HG02571 (cell line): ENCODE measurements around the gene DEFB124.
"Not testable (repeated sequence)": the region's sequence is repeated elsewhere in the genome, so short reads cannot be mapped to it uniquely, and the experiment has no call there.

ENCODE experiments used
- ATAC-seq: cut with Tn5 transposase; IDR thresholded peaks from one replicate; pipeline ENCODE4 v1.9.1; 2021; ENCODE audit warnings: mild to moderate bottlenecking, moderate library complexity; ENCODE audit not compliant: unreplicated experiment

DEFB124 gene, protein sequence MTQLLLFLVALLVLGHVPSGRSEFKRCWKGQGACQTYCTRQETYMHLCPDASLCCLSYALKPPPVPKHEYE

DNA sequence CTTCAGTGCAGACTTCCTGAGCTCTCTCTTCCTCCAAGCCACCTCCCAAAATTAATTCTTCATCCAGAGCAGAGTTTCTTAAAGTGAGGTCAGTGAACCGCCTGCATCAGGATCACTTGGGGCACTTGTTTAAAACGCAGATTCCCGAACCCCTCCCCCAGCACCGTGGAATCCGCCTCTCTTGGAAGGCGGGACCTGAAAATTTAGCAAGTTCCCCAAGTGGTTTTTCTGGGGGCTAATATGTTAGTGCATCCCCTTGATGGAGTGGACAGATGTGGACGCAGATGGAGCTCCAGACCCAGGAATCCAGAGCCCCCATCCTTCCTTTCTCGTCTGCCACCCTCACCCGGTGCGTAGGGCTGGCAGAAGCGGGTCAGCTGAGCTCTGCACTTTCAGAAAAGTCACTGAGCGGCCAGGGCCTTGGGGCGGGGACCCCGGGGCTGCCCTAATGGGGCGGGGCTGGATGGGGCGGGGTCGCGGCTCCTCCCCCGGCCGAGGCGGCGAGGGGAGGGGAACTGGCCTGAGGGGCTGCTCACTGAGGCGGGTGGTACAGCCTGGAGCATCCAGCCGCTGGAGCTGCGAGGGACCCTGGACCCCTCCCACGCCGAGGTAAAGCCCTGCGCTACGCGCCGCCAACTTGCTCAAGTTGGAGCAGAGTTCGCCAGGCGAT lies at the start of gene DEFB124, which contains the start of gene REM1:
Gene DEFB124, minus strand, starts transcription at position 370 of the 670 bp plus-strand sequence. CDS start 2,114 bp downstream, outside the sequence.
Gene REM1, plus strand, starts transcription at position 531 of the 670 bp plus-strand sequence. CDS start 1,158 bp downstream, outside the sequence.
- no peak for ATAC-seq

DNA sequence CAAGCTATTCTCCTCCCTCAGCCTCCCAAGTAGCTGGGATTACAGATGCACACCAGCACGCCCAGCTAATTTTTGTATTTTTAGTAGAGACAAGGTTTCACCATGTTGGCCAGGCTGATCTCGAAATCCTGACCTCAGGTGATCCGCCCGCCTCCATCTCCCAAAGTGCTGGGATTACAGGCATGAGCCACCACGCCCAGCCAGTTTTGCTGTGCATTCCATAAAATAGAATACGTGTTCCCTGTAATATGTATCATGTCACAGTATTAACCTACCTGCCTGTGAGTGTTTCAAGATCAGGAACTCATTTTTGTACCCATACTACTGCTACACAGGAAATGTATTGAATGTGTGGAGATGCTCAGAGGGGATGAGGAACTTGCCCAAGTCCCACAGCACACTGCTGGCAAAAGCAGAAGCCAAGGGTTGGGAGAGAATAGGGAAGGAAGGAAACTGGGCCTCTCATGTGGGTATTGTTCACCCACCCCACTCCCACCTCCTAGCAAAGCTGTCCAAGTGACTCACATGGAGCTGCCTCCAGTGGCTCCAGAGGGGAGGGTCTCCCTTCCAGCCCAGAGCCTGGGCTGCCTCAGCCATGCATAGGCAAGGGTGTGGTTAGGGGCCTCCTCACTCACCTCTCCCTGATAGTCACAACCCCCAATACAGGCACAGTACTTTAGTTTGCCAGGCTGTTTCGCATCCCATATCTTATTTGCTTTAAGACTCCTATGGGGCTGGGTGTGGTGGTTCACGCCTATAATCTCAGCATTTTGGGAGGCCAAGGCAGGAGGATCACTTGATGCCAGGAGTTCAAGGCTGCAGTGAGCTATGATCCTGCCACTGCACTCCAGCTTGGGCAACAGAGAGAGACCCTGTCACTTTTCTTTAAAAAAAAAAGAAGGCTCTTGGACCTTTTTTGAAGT lies 48.7 kb upstream of the DEFB124 start:
- no peak for ATAC-seq

DNA sequence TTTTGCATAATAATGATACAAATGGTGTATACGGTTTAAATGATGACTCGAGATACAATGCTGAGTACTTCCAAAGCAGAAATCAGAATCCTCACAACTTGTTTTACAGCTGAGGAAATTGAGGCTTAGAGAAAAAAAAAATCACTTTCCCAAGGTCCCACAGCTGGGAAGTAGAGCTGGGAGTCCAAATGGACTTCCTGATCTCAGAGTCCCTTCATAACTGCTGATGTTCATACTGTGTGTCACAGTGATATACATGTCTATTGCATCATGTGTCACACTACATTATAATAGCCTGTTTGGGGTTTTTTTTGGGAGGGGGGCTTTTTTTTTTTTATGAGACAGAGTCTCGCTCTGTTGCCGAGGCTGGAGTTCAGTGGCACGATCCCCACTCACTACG lies 47.8 kb upstream of the DEFB124 start:
- ATAC-seq = no peak

DNA sequence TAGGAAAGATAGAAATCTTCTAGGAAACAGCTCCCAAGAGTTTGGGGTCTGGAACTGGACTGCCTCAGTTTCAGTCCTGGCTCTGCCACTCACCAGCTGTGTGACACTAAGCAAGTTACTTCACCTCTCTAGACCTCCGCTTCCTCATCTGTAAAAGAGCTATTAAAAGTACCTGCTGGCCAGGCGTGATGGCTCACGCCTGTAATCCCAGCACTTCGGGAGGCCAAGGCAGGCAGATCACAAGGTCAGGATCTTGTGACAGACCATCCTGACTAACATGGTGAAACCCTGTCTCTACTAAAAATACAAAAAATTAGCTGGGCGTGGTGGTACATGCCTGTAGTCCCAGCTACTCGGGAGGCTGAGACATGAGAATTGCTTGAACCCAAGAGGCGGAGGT lies 46.3 kb upstream of the DEFB124 start:
- ATAC-seq = not testable (repeated sequence)

DNA sequence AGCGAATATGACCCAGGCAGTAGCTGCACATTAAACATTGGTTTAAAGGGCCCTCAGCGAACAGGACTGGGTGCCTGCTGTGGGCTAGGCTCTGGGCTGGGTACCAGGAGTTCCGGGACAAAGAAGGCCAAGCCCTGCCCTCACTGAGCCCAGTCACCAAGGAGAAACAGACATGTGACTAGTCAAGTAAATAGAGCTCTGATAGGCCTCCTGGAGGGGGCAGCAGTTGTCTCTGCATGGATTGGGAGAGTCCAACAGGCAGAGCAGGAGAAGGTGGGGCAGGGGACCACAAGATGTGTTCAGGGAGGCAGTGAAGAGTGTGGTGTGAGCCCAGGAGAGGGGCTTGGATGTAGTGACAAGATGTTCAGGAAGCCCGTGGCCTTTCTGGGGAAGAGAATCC lies 42.4 kb upstream of the DEFB124 start:
- no peak for ATAC-seq

DNA sequence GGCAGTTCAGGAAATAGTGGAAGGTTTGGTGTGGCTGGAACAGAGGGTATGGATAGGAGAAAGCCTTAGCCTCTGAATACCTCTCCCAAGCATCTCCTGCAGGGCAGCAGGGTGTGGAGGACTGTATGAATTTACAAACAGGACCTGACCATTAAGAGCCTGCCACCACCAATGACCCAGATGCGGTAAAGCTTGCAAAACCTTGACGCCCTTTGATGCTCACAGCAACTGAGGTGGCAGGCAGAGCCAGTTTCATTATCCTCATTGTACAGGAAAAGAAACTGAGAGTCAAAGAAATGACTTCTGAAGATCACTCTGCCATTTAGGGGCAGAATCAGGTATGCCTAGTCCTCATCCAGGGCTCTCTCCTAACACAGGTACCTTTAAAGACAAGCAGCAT lies 41.7 kb upstream of the DEFB124 start:
- no peak for ATAC-seq

DNA sequence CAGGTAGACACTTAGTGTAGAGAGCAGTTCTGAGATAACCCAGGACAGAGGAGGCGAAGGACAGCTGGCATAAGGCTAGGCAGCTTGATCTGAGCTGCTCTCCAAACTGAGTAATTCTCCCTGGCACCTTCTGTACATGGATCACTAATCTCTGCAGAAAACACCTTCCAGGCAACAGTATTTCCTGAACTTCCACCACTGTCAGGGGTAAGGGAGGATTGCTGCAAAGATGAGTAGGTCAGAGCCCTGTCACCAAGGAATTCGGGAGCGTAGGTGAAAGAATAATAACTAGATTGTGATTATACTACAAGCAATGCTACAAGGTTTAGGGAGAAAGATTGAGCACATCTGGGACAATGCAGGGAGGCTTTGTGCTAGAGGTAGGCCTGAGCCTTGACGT lies 41.2 kb upstream of the DEFB124 start:
- ATAC-seq = no peak

DNA sequence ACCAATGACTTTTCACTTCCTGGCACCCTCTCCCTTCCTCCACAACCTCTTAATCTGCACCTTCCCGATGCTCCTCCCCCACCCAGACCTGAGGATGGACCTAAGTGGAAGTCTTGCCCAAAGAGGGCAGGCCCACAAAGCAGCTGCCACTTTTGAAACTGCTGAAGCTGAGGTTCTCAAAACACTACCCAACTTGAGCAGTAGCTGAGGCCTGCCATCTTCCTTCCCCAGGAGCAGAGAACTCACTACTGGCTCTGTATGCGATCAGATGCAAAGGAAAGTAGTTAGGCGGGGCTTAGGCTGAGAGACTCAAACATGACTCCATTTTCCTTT lies 40.8 kb upstream of the DEFB124 start:
- no peak for ATAC-seq

DNA sequence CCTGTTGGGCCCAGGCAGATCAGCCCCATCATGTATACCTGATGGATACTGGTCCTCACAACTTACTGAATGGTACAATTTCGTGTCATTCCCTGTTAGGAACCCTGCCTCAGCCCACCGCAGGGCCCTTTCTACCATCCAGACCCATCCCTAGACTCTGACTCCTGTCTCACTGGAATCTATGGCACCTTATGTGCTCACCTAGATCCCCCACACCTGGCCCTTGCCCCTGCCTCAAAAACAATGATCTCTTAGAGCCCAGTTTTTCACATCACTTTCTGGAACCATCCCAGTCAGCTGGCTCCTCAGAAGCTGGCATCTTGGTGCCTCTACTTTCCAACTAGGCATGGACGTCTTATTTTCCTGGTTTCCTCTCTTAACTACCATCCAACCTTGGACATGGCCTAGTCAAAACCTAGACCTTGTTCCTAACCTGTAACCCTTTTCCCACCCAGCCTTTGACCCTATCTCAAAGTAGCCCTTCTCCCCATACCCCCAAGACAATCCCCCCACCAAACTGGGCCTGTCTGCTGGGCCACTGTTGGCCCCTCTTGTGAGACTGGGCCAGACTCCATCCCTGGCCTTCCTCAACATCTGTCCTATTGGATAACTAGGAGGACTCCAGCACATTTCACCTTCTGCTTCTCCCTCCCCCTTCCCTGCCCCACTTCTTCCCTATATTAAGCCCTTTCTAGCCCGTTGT lies 40.3 kb upstream of the DEFB124 start:
- no peak for ATAC-seq

DNA sequence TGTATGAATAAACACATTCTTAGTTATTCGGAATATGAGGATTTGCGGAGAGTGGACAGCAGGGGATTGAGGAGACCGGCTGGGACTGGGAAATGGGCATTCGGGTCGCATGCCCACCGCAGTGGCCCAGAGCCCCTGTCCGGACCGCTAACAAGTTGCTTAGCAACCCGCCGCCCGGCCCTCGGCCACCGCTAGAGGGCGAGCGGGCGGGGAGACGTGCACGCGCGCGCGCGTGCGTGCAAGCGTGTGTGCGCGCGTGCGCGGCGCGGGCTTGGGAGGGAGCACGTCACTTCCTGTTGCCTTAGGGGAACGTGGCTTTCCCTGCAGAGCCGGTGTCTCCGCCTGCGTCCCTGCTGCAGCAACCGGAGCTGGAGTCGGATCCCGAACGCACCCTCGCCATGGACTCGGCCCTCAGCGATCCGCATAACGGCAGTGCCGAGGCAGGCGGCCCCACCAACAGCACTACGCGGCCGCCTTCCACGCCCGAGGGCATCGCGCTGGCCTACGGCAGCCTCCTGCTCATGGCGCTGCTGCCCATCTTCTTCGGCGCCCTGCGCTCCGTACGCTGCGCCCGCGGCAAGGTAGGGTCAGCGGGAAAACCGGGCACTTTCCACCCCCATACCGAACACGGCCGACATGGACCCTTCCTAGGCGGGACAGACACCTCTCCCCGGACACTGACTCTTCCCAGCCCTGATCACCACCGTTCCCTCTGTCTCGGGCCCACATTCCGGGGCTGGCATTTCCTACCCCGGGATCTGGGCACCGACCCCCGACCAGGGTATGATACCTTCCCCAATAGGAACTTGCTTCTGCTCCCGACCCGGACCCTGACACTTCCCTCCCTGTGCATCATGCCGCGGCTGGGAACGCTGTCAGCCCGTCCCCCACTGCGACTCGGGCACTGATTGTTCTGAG lies 39.5 kb upstream of the DEFB124 start, which contains the start of gene HM13:
Gene HM13, plus strand, starts transcription at position 289 of the 918 bp plus-strand sequence. Its CDS starts 110 bp downstream, at position 399.
- ATAC-seq = peak; percentile 80

DNA sequence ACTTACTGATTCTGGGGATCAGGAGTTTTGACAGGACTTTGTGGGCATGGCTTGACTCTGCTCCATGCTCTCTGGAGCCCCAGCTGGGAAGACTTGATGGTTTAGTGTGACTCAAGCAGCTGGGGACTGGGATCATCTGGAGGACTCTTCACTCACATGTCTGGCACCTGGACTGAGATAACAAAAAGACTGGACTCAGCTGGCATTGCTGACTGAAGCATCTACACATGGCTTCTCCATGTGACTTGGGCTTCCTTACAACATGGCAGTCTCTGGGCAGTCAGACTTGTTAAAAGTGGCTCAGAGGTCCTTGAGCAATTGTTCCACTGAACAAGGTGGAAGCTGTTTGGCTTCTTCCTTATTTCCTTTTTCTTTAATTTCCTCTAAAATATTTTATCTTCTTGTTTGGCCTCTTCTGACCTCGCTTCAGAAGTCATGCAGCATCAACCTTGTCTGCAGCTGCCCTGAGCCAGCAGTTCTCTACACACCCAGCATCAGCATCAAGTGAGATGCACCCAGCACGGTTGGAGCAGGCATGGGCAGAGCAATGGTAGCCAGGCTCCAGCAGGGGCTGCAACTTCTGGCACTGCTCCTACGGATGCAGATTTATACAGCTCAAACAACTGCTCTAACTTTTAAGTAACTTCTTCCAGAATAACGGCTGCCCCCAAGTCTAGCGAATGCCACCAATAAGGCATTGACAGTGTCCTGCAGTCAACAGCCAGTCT lies 33.8 kb upstream of the DEFB124 start:
- ATAC-seq = no peak

DNA sequence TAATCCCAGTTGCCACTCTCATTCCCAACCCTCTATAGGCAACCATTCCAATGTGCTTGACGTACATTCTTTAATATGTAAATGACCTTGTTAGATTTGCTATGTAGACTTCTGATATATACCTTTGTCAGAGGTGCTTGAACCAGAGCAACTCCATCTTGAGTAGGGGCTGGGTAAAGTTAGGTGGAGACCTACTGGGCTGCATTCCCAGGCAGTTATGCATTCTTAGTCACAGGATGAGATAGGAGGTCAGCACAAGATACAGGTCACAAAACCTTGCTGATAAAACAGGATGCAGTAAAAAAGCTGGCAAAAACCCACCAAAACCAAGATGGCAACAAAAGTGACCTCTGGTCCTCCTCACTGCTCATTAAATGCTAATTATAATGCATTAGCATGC lies 31.0 kb upstream of the DEFB124 start:
- no peak for ATAC-seq

DNA sequence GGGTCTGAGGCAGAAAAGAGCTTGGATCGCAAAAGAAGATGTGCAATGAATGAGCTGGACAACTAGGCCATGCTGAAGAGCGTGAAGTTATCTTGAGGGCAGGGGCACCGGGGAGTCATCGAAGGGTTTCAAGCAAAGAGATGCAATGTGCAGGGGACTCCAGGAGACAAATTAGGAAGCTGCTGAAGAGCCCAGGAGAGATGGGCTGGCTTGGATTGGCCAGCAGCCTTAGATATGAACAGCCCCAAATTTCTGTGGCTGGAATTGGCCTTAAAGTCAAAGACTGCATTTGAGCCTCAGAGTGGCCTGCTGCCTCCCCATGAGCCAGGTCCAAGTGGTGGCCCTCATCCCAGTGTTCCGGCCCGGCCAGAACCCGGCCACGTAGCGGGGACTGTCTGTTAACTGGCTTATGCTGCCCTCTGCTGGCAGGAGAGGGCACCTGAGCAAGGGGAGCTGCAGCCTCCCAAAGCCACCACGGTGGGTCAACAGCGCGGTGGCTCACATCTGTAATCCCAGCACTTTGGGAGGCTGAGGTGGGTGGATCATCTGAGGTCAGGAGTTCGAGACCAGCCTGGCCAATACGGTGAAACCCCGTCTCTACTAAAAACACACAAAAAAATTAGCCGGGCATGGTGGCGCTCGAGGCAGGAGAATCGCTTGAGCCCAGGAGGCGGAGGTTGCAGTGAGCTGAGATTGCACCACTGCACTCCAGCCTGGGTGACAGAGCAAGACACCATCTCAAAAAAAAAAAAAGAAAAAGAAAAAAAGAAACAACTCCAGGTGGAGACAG lies 28.2 kb upstream of the DEFB124 start:
- peak; percentile 63 for ATAC-seq

DNA sequence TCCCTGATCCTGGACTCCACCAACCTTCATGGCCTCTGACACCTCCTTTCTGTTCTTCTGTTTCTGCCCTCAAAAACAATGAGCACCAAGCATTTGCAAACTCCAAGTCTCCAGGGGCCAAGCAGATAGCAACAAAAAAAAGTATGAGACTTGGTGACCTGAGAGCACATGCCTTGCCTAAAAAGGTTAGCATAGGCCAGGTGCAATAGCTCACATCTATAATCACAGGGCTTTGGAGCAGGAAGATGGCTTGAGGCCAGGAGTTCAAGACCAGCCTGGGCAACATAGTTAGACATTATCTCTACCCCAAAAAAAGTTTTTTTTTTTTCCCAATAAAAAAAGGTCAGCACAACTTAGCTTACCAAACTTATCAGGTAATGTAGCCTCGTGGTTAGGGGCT lies 25.6 kb upstream of the DEFB124 start:
- no peak for ATAC-seq

DNA sequence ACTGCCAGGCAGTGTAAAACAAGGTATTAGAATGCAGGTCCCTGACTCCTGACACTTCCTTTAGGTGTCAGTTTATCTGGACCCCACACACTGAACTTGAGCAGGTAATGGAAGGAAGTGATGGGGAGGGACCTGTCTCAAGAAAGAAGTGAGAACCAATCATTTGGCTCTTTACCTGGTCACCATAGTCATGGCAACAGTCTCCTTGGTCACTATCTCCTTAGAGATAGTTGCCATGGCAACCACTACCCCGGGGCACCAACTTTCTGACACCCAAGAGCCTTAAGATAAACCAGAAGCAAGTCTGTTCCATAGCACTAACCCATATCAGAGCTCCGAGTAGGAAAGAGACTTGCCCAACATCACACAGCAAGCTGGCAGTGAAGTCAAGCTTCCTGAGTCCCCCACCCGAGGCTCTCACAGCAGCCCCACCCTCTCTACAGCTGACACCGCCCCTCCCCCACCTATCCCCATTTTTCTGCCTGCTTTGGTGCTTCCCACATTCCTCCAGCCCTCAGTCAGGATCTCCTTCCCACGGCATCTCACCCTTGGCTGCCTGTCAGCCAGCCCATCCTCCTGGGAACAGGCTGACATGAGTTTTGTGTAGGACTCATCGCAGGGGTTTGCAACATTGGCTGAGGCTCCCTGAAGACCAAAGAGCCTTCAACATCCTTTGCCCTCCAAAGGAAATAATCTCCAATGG lies 23.1 kb upstream of the DEFB124 start:
- no peak for ATAC-seq

DNA sequence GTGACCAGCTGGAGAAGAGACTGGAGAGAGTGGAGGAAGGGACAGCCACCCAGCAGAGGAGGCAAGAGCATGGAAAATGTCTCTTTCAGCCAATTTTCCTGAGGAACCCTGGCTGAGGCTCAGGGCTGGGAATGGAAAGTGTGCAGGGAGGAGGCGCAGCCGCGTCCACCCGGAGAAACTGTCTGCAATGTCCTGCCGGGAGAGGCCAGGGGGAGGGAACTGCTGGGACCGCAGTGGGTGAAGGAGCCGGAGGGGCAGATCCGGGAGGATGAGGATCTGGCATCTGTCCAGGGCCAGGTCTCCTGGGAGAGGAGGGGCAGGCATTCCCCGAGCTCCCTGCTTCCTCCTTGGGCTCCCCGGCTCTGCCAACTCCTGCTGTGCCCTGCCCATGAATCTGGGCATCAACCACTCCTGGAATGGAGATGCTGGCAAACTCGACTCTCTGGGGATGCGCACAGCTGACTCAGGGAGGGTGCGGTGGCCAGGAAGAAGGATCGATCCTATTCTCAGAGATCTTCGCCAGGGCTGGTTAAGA lies 21.9 kb upstream of the DEFB124 start:
- no peak for ATAC-seq

DNA sequence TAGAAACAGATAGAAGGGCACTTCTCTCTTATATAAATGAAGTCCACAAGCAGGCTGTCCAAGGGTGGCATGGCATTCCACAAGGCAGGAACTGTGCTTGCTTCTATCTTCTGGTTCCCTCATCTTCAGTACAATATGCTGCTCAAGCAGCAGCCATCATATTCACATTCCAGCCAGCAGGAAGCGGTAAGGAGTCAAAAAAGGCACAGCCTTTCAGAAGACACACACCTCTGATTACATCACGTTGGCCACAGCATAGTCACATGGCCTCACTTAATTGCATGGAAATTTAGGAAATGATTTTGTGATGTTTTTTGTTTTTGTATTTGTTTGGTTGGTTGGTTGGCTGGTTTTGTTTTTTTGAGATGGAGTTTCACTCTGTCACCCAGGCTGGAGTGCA lies 19.2 kb upstream of the DEFB124 start:
- ATAC-seq = no peak

DNA sequence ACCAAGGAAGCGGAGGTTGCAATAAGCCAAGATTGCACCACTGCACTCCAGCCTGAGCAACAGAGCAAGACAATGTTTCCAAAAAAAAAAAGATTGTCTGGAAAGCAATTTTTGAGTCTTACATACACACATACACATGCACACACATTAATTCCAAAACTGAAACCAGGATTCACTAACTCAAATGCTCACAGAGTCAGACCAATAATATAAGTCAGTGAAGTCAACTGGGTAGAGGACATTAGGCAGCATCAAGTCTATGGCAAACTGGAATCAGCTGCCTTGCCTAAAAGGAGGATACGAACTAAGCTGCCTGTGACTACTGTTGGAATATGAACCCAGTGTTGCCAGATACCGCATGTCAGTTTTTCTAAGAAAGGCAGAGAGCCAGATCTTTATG lies 15.8 kb upstream of the DEFB124 start:
- no peak for ATAC-seq
